ENCODE data around the gene SMIM3.
A peak's percentile ranks its signal among the peaks of the same experiment; 100 is the strongest.

The SMIM3 gene

DNA sequence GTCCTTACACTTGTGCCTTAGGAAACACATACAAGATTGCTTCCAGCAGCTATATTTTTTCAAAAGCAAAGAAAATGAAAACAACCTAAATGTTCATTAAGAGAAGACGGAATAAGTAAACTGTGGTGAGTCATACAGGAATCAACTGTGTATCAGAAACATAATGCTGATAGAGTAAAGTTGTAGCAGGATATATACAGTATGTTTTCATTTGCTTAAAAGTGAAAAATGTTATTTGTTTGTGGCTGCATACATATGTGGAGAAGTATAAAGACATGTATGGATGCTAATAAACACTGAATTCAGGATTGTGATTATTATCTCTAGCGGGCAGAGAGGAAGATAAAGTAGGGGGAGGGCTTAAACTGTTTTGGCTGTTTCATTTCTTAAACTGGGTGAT lies 28.1 kb upstream of the SMIM3 start:
- TF ChIP-seq, protein P1, sequence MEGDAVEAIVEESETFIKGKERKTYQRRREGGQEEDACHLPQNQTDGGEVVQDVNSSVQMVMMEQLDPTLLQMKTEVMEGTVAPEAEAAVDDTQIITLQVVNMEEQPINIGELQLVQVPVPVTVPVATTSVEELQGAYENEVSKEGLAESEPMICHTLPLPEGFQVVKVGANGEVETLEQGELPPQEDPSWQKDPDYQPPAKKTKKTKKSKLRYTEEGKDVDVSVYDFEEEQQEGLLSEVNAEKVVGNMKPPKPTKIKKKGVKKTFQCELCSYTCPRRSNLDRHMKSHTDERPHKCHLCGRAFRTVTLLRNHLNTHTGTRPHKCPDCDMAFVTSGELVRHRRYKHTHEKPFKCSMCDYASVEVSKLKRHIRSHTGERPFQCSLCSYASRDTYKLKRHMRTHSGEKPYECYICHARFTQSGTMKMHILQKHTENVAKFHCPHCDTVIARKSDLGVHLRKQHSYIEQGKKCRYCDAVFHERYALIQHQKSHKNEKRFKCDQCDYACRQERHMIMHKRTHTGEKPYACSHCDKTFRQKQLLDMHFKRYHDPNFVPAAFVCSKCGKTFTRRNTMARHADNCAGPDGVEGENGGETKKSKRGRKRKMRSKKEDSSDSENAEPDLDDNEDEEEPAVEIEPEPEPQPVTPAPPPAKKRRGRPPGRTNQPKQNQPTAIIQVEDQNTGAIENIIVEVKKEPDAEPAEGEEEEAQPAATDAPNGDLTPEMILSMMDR (IDR thresholded peaks at IDR 0.05; ENCODE audit: low read depth, low read length): no peak
- DNase-seq (ENCODE audit: extremely low read depth, low read depth): no peak

DNA sequence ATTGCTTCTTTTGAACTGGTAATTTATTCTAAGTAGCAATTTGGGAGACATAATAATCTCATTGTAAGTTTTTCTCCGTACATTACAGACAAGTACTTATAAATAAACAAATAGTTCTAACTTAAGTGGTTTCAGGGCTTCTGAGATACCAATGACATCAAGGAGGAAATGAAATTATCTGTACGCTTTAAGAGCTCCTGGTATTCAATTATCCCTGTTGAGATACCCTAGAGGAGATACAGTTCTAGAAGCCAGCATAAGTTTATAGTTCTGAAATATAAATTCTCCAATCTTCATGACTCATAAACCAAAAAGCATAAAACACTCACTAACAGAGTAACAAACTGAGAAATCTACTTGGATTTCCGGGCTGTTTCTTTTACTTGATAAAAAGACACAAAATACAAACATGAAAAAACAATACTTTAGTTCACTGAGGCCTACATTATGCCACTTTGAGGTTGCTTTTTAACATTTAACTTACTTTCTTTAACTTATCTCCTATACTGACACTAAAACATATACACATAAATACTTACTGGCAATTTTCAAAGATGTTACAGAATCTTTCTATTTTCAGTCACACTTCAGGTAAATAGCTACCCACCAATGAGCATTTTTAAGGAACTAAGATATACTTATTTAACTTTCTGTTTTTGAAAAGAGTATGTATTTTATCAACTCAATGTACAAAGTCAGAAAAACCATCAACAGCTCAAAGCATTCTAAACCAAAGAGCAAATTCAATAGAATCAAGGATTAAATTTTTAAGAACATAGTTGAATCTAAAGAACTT lies 27.3 kb upstream of the SMIM3 start:
- no peak for DNase-seq (ENCODE audit: extremely low read depth, low read depth)
- TF ChIP-seq, protein P1 (IDR thresholded peaks at IDR 0.05; ENCODE audit: low read depth, low read length): no peak

DNA sequence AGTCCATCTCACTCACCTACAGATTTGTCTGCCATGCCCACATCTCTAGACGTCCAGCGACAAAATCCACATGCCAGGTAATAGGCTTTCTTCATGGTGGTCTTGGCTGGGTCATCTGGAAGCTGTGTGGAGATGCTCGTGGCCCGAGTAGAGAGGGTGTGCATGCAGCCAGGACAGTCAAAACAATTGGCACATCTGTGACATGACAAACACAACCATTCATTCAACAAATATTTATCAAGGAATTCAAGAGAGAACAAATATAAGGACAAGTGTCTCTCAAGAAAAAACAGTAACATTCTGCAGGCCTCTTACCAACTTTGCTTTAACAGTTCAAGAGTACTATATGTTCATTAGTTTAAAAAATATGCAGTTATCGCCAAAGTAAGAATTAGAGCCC lies 25.1 kb upstream of the SMIM3 start:
- DNase-seq (ENCODE audit: extremely low read depth, low read depth): no peak
- TF ChIP-seq, protein P1 (IDR thresholded peaks at IDR 0.05; ENCODE audit: low read depth, low read length): no peak

DNA sequence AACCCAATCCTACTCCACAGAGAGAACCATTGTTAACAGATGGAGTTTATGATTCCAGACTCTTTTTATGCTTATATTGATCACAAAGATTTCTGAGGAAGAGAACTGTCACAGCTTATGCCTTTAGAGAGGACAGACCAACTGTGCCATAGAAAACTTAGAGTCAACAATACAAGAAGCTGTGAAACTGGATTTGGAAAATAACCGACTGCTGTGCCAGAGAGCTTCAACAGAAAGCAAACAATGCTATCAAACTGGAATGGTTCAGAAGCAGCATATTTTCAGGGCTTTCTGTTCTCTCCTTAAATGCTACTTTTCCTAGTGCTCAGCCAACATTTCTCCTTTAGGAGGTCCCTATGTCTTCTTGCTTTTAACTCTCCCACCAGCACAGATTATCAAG lies 24.7 kb upstream of the SMIM3 start:
- TF ChIP-seq, protein P1 (IDR thresholded peaks at IDR 0.05; ENCODE audit: low read depth, low read length): no peak
- DNase-seq (ENCODE audit: extremely low read depth, low read depth): no peak

DNA sequence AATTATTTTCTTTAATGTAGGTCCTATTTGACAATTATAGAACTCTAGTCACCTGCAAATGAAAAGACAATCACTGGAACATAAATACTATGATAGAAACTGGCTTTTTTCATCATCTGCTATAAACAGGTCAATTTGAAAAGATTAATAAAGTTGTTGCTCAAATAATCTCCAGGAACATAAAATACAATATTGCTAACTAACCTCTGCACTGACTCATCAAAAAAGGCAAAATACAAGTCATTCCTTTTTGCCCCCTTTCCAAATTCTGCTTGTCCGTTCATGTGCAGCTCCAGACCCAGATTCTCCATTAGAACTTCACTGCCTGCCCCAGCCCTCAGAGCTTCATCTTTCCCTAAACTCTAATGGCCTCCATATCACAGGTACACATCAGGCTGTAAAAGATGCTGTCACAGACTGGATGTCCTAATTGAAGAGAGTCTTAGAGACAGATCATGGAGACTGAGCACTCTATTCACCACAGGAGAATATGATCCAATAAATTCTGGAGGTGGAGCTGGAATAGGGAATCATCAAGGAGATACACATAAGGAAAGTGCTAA lies 21.4 kb upstream of the SMIM3 start:
- TF ChIP-seq, protein P1 (IDR thresholded peaks at IDR 0.05; ENCODE audit: low read depth, low read length): no peak
- no peak for DNase-seq (ENCODE audit: extremely low read depth, low read depth)

DNA sequence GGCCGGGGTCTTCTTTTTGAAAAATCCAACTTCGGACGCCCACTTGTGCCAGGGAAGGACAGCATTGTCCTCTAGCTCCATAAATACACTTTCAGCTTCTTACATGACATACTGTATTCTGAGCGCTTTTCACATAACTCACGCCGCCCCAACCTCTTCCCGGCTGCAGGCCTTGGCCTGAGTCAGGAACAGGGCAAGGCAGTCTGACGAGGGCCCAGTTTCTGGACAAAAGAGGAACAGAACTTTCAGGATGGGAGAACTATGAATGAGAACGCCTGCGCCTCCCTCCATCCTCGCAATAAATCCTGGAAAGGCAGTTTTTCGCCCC lies 20.4 kb upstream of the SMIM3 start:
- DNase-seq (ENCODE audit: extremely low read depth, low read depth): no peak
- TF ChIP-seq, protein P1 (IDR thresholded peaks at IDR 0.05; ENCODE audit: low read depth, low read length): no peak

DNA sequence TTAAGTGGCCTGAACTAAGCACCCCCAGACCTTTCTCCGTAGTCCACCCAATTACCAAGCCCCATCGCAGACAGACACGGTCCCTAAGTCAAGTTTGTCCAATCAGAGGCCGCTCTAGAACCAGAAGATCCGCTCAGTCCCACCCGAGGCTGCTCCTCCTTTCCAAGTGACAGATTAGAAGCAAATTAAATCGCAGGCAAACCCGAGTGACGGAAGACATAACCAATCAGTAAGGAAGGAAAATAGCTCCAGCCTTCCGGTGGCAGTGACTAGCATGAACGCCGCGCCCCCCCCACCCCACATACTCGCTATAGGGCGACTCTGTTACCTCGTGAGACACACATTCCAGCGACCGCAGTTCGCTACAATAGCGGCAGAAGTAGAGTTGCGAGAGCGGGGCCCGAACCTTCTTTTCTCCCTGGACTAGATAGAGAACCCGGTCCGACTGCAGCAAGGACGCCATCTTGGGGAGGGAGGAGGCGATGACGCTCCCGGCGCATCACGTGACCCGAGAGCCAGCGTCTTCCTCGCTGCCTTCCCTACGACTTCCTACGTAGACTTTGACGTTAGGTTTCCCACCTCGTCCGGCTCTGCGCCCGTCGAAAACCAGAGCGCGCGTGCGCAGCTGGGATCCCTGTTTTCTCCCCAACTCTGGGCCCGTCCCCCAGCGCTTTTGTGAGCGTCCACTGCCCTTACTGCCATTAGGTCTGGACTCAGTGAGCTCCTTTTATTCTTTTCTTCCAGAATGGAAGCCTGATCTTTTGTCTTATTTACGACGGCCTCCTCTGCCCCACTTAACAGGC lies 19.8 kb upstream of the SMIM3 start, which contains the start of gene DCTN4:
Gene DCTN4, minus strand, starts transcription at position 487 of the 803 bp plus-strand sequence. Its CDS starts 24 bp downstream, at position 463.
- TF ChIP-seq, protein P1 (IDR thresholded peaks at IDR 0.05; ENCODE audit: low read depth, low read length): no peak
- peak; percentile 98 for DNase-seq (ENCODE audit: extremely low read depth, low read depth)
